Adipocyte (in vitro differentiated cells): Measurements from ENCODE around the gene OR6S1.
"Not testable (repeated sequence)": the region's sequence is repeated elsewhere in the genome, so short reads cannot be mapped to it uniquely, and the experiment has no call there.

Experiments used
- DNase-seq: peaks from one replicate; pipeline ENCODE4 v3.0.0-alpha.2; 2015; ENCODE audit warnings: low read depth
- H3K27me3 ChIP-seq: replicated peaks from 2 replicates; pipeline ENCODE4 v1.7.0; 2013; ENCODE audit warnings: mild to moderate bottlenecking, low read length, moderate library complexity; ENCODE audit not compliant: control insufficient read depth, insufficient read depth
- H3K36me3 ChIP-seq: 2 replicates; pipeline ENCODE4 v1.7.0; 2013; ENCODE audit warnings: low read length, mild to moderate bottlenecking, moderate library complexity; ENCODE audit not compliant: control insufficient read depth, insufficient read depth, severe bottlenecking
- H3K4me1 ChIP-seq: 2 replicates; pipeline ENCODE4 v1.7.0; 2013; ENCODE audit warnings: mild to moderate bottlenecking, low read length, moderate library complexity; ENCODE audit not compliant: control insufficient read depth, insufficient read depth
- H3K4me3 ChIP-seq: 2 replicates; pipeline ENCODE4 v1.7.0; 2013; ENCODE audit warnings: mild to moderate bottlenecking, low read length, moderate library complexity
- H3K9ac ChIP-seq: 2 replicates; pipeline ENCODE4 v1.7.0; 2013; ENCODE audit warnings: mild to moderate bottlenecking, low read length, moderate library complexity
- H3K9me3 ChIP-seq: 2 replicates; pipeline ENCODE4 v1.7.0; 2013; ENCODE audit warnings: mild to moderate bottlenecking, low read length, moderate library complexity; ENCODE audit not compliant: control insufficient read depth

OR6S1 gene

GRCh38 chr14:20644520-20644919 lies 3.0 kb upstream of the OR6S1 start:
- no peaks in the 10 kb centered on the region for H3K9me3 ChIP-seq
- no peak for DNase-seq
- peaks cover 50% of the 10 kb centered on the region for H3K27me3 ChIP-seq
- H3K9ac ChIP-seq = no peak overlapping the region
- H3K4me1 ChIP-seq = no peaks in the 10 kb centered on the region
- H3K4me3 ChIP-seq = no peak overlapping the region
- H3K36me3 ChIP-seq = no peaks in the 10 kb centered on the region

GRCh38 chr14:20642755-20643154 lies 1.3 kb upstream of the OR6S1 start:
- H3K27me3 ChIP-seq = peaks cover 51% of the 10 kb centered on the region
- H3K9ac ChIP-seq, H3K4me3 ChIP-seq, H3K4me1 ChIP-seq, DNase-seq, H3K36me3 ChIP-seq, H3K9me3 ChIP-seq: not testable (repeated sequence)

GRCh38 chr14:20642182-20642581 lies 691 bp upstream of the OR6S1 start:
- no peaks in the 10 kb centered on the region for H3K4me1 ChIP-seq
- no peak overlapping the region for H3K4me3 ChIP-seq
- H3K36me3 ChIP-seq = no peaks in the 10 kb centered on the region
- H3K9ac ChIP-seq = no peak overlapping the region
- H3K27me3 ChIP-seq = peaks cover 55% of the 10 kb centered on the region
- DNase-seq = no peak
- H3K9me3 ChIP-seq = no peaks in the 10 kb centered on the region

- H3K9ac ChIP-seq = no peak overlapping the region
- no peaks in the 10 kb centered on the region for H3K9me3 ChIP-seq
- H3K4me1 ChIP-seq = peaks cover 28% of the 10 kb centered on the region
- H3K27me3 ChIP-seq = peaks cover 7% of the 10 kb centered on the region
- H3K36me3 ChIP-seq = no peaks in the 10 kb centered on the region
- DNase-seq = peak; percentile 83
- peak overlapping the region; percentile 75 for H3K4me3 ChIP-seq
Measured at GRCh38 chr14:20632831-20633691, 8.4 kb downstream of the OR6S1 start.

GRCh38 chr14:20632448-20632830 lies 9.1 kb downstream of the OR6S1 start:
- Histone ChIP-seq H3K36me3 (no peaks in the 10 kb centered on the region), H3K27me3 (peaks cover 5% of the 10 kb centered on the region), H3K4me1 (peaks cover 34% of the 10 kb centered on the region), H3K9ac (no peak overlapping the region), H3K4me3 (peak overlapping the region; percentile 75), H3K9me3 (no peaks in the 10 kb centered on the region)
- no peak for DNase-seq

GRCh38 chr14:20631880-20632389 lies 9.6 kb downstream of the OR6S1 start:
- Histone ChIP-seq H3K4me1 (peaks cover 35% of the 10 kb centered on the region), H3K9ac (no peak overlapping the region), H3K9me3 (no peaks in the 10 kb centered on the region), H3K27me3 (no peaks in the 10 kb centered on the region), H3K36me3 (no peaks in the 10 kb centered on the region), H3K4me3 (peak overlapping the region; percentile 75)
- DNase-seq = peak; percentile 76

GRCh38 chr14:20631023-20631879 lies 10.2 kb downstream of the OR6S1 start:
- no peaks in the 10 kb centered on the region for H3K36me3 ChIP-seq
- peak overlapping the region; percentile 55 for H3K9ac ChIP-seq
- peaks cover 39% of the 10 kb centered on the region for H3K4me1 ChIP-seq
- H3K27me3 ChIP-seq = no peaks in the 10 kb centered on the region
- no peaks in the 10 kb centered on the region for H3K9me3 ChIP-seq
- peak overlapping the region; percentile 79 for H3K4me3 ChIP-seq
- peak; percentile 74 for DNase-seq

- peak; percentile 40 for DNase-seq
- no peaks in the 10 kb centered on the region for H3K9me3 ChIP-seq
- H3K4me1 ChIP-seq = peaks cover 46% of the 10 kb centered on the region
- no peaks in the 10 kb centered on the region for H3K27me3 ChIP-seq
- H3K4me3 ChIP-seq = peak overlapping the region; percentile 79
- H3K9ac ChIP-seq = peak overlapping the region; percentile 55
- no peaks in the 10 kb centered on the region for H3K36me3 ChIP-seq
Measured at GRCh38 chr14:20630340-20631022, 11.0 kb downstream of the OR6S1 start.

GRCh38 chr14:20628063-20628854 lies 13.2 kb downstream of the OR6S1 start:
- Histone ChIP-seq H3K36me3 (no peaks in the 10 kb centered on the region), H3K4me3 (no peak overlapping the region), H3K27me3 (no peaks in the 10 kb centered on the region), H3K9ac (no peak overlapping the region), H3K9me3 (no peaks in the 10 kb centered on the region), H3K4me1 (peaks cover 54% of the 10 kb centered on the region)
- DNase-seq = no peak

GRCh38 chr14:20627346-20628027 lies 14.0 kb downstream of the OR6S1 start:
- no peak for DNase-seq
- Histone ChIP-seq H3K4me1 (peaks cover 57% of the 10 kb centered on the region), H3K9ac (no peak overlapping the region), H3K27me3 (no peaks in the 10 kb centered on the region), H3K9me3 (no peaks in the 10 kb centered on the region), H3K4me3 (no peak overlapping the region), H3K36me3 (no peaks in the 10 kb centered on the region)
